Mucosa of gallbladder (tissue), 1 donor: Measurements from ENCODE around the gene ABCC1. TPM values are rescaled to one million over a fixed set of nuclear protein-coding genes. Genes with fewer than 3 reads are reported as not detected.

Experiments used
- DNase-seq: peaks from one replicate; pipeline ENCODE4 v3.0.0-alpha.2; 2020; ENCODE audit warnings: low spot score
- total RNA-seq: library from RNA; stranded (reverse); gene quantifications from one replicate; pipeline ENCODE4 v1.2.1, GENCODE V29; 2021
- donor health status: DM: no; HTN: no; CAD: no.

The ABCC1 gene
- total RNA-seq, 1 donor from 2014 or later: 27.6 TPM

- DNase-seq: no peak
Measured at GRCh38 chr16:15993541-15993940, 44.1 kb downstream of the ABCC1 start.

GRCh38 chr16:15993946-15994665 is 44.7 kb downstream of the ABCC1 start:
- DNase-seq: no peak

GRCh38 chr16:15996432-15997109 is 47.2 kb downstream of the ABCC1 start:
- DNase-seq: peak; percentile 64

GRCh38 chr16:16000685-16001084 is 51.3 kb downstream of the ABCC1 start:
- DNase-seq: no peak

GRCh38 chr16:16001596-16002255 is 52.3 kb downstream of the ABCC1 start:
- no peak for DNase-seq

GRCh38 chr16:16003719-16004313 is 54.4 kb downstream of the ABCC1 start:
- no peak for DNase-seq

GRCh38 chr16:16004314-16004749 is 54.9 kb downstream of the ABCC1 start:
- DNase-seq: no peak

- DNase-seq: no peak
Measured at GRCh38 chr16:16005721-16006120, 56.3 kb downstream of the ABCC1 start.

GRCh38 chr16:16006650-16007049 is 57.2 kb downstream of the ABCC1 start:
- DNase-seq: no peak

GRCh38 chr16:16007743-16008111 is 58.3 kb downstream of the ABCC1 start:
- DNase-seq: no peak

- DNase-seq: no peak
Measured at GRCh38 chr16:16008666-16009065, 59.2 kb downstream of the ABCC1 start.

GRCh38 chr16:16009401-16009800 is 60.0 kb downstream of the ABCC1 start:
- DNase-seq: no peak

- DNase-seq: no peak
Measured at GRCh38 chr16:16010194-16010593, 60.8 kb downstream of the ABCC1 start.

GRCh38 chr16:16012144-16012543 is 62.7 kb downstream of the ABCC1 start:
- DNase-seq: no peak

- no peak for DNase-seq
Measured at GRCh38 chr16:16013812-16014211, 64.4 kb downstream of the ABCC1 start.

GRCh38 chr16:16014329-16015224 is 65.2 kb downstream of the ABCC1 start:
- peak; percentile 57 for DNase-seq

GRCh38 chr16:16015849-16016248 is 66.4 kb downstream of the ABCC1 start:
- DNase-seq: no peak

GRCh38 chr16:16016388-16016964 is 67.1 kb downstream of the ABCC1 start:
- DNase-seq: no peak

- DNase-seq: no peak
Measured at GRCh38 chr16:16017812-16018211, 68.4 kb downstream of the ABCC1 start.

GRCh38 chr16:16018705-16019104 is 69.3 kb downstream of the ABCC1 start:
- DNase-seq: no peak

- no peak for DNase-seq
Measured at GRCh38 chr16:16019488-16019887, 70.1 kb downstream of the ABCC1 start.
